Amniotic stem cell (primary cell): ENCODE data around the gene ZBTB17.
A peak's percentile ranks its signal among the peaks of the same experiment; 100 is the strongest.
"Not testable (repeated sequence)": the region's sequence is repeated elsewhere in the genome, so short reads cannot be mapped to it uniquely, and the experiment has no call there.

Experiments used
- DNase-seq: peaks from one replicate; lab custom pipeline; 2025; lab: John Stamatoyannopoulos, UW

ZBTB17 gene

DNA sequence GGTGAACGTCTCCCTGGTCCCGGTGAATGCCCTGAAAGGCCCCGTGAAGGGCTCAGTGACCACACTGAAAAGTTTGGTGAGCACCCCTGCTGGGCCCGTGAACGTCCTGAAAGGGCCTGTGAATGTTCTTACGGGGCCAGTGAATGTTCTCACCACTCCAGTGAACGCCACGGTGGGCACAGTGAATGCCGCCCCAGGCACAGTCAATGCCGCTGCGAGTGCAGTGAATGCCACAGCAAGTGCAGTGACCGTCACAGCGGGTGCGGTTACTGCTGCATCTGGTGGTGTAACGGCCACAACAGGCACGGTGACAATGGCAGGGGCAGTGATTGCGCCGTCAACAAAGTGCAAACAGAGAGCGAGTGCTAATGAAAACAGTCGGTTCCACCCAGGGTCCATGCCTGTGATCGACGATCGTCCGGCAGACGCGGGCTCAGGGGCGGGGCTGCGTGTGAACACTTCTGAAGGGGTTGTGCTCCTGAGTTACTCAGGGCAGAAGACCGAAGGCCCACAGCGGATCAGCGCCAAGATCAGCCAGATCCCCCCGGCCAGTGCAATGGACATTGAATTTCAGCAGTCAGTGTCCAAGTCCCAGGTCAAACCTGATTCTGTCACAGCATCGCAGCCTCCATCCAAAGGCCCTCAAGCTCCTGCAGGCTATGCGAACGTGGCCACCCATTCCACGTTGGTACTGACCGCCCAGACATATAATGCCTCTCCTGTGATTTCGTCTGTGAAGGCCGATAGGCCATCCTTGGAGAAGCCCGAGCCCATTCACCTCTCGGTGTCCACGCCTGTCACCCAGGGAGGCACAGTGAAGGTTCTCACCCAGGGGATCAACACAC, 41.5 kb downstream of the ZBTB17 start:
- no peak for DNase-seq

DNA sequence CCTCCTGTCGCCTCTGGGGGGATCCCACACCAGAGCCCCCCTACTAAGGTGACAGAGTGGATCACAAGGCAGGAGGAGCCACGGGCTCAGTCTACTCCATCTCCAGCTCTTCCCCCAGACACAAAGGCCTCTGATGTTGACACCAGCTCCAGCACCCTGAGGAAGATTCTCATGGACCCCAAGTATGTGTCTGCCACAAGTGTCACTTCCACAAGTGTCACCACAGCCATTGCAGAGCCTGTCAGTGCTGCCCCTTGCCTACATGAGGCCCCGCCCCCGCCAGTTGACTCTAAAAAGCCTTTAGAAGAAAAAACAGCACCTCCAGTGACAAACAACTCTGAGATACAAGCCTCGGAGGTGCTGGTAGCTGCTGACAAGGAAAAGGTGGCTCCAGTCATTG, 42.2 kb downstream of the ZBTB17 start:
- DNase-seq: no peak

DNA sequence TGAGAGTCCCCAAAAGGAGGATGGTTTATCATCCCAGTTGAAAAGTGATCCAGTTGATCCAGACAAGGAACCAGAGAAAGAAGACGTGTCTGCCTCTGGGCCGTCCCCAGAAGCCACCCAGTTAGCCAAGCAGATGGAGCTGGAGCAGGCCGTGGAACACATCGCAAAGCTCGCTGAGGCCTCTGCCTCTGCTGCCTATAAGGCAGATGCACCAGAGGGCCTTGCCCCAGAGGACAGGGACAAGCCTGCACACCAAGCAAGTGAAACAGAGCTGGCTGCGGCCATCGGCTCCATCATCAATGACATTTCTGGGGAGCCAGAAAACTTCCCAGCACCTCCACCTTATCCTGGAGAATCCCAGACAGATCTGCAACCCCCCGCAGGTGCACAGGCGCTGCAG, 43.3 kb downstream of the ZBTB17 start:
- DNase-seq: no peak

DNA sequence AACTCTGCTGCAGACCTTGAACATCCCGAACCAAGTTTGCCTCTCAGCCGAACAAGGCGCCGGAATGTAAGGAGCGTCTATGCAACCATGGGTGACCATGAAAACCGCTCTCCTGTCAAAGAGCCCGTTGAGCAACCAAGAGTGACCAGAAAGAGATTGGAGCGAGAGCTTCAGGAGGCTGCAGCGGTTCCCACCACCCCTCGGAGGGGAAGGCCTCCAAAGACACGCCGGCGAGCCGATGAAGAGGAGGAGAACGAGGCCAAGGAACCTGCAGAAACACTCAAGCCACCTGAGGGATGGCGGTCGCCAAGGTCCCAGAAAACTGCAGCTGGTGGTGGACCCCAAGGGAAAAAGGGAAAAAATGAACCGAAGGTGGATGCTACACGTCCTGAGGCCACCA, 44.0 kb downstream of the ZBTB17 start:
- DNase-seq: no peak

DNA sequence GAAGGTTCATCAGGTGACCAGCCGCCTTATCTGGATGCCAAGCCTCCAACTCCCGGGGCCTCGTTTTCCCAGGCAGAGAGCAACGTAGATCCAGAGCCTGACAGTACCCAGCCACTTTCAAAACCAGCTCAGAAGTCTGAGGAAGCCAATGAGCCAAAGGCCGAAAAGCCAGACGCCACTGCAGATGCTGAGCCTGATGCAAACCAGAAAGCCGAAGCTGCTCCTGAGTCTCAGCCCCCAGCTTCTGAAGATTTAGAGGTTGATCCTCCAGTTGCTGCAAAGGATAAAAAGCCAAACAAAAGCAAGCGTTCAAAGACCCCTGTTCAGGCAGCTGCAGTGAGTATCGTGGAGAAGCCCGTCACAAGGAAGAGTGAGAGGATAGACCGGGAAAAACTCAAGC, 44.5 kb downstream of the ZBTB17 start:
- no peak for DNase-seq

DNA sequence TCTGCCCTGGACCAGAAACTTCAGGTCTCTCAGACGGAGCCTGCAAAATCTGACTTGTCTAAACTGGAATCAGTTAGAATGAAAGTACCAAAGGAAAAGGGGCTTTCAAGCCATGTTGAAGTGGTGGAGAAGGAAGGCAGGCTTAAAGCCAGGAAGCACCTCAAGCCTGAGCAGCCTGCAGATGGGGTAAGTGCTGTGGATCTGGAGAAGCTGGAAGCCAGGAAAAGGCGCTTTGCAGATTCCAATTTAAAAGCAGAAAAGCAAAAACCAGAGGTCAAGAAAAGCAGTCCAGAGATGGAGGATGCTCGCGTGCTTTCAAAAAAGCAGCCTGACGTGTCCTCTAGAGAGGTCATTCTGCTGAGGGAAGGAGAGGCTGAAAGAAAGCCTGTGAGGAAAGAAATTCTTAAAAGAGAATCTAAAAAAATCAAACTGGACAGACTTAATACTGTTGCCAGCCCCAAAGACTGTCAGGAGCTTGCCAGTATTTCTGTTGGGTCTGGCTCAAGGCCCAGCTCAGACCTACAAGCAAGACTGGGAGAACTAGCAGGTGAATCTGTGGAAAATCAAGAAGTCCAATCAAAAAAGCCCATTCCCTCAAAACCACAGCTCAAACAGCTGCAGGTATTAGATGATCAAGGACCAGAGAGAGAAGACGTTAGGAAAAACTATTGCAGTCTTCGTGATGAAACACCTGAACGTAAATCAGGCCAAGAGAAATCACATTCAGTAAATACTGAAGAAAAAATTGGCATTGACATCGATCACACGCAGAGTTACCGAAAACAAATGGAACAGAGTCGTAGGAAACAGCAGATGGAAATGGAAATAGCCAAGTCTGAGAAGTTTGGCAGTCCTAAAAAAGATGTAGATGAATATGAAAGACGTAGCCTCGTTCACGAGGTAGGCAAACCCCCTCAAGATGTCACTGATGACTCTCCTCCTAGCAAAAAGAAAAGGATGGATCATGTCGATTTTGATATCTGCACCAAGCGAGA, 46.6 kb downstream of the ZBTB17 start:
- no peak for DNase-seq

DNA sequence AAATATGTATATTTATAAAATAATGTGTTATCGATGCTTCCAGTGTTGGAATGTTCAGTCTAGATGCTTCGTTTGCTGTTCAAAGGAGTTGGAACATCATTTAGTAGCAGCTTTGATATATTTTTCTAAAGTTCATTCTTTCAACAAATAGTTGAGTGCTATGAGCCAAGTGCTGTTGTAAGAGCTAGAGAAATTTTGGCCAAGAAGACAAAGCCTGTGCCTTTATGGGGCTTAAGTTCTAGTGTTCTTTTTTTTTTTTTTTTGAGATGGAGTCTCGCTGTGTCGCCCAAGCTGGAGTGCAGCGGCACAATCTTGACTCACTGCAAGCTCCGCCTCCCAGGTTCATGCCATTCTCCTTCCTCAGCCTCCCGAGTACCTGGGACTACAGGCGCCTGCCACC, 49.5 kb downstream of the ZBTB17 start:
- not testable (repeated sequence) for DNase-seq

DNA sequence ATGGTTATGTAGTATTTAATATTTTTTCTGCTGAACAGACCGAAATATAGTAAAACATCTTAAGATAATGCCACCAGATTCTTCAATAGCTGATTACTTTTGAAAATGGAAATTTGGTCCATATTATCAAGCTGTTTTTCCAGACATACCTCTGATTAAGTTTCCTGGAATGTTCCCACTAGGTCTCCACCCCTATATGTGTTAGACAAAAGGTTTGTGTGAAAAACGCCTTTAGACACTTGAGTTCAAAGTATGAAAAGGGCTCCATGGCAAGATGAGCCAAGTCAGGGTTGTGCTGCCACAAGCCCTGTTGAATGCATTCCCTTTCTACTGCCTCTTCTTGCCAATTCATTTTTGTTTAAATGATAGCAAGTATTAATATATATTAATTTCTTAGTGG, 52.7 kb downstream of the ZBTB17 start:
- DNase-seq: no peak

DNA sequence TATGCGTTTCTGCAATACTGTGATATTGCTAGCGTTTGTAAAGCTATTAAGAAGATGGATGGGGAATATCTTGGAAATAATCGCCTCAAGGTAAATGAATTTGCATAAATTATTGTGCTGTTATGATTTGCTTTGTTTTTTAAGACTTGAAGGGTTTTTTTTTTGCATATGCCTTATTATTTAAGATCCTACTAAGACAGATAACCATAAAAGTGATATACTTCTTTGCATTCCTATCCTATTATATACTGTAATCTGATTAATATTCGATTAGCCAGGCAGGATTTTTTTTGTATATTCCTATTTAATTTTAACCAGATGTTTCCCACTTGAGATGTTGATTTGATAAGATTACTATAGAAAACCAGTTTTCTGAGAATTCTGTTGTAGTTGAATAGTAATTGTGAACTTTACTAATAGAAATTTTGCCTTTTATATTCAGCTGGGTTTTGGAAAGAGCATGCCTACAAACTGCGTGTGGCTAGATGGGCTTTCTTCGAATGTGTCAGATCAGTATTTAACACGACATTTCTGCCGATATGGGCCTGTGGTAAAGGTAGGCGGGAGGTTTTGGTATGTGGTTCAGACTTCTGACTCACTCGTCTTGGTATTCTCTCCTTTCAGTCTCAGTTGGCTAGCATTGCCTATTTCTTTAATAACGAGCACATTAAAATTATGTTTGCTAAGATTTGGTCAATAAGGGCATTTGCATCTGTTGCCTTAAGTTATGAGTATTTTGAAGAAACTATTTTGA, 56.8 kb downstream of the ZBTB17 start:
- no peak for DNase-seq

DNA sequence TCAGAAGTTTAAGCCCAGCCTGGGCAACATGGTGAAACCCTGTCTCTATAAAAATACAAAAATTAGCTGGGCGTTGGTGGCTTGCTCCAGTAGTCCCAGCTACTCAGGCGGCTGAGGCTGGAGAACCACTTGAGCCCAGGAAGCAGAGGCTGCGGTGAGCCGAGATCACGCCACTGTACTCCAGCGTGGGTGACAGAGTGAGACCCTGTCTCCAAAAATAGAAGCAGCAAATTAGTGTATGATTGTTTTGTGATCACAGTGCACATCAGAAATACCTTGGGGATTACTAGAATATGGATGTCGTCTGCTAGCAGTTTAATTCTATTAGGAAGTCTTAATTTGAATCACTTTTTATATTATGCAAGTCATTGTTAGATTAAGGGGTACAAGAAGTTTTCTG, 59.0 kb downstream of the ZBTB17 start:
- no peak for DNase-seq

DNA sequence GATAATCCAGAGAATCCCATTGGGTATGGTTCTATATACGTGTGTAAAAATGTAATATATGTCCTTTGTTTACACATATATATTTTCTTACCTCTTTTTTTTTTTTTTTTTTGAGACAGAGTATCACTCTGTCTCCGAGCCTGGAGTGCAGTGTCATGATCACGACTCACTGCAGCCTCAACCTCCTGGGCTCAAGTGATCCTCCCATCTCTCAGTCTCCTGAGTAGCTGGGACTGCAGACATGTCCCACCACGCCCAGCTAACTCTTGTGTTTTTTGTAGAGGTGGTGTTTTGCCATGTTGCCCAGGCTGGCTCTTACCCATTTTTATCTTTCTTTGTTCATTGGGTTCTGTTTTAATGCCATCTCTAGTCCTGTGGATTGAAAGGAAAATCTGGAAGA, 59.5 kb downstream of the ZBTB17 start:
- no peak for DNase-seq

DNA sequence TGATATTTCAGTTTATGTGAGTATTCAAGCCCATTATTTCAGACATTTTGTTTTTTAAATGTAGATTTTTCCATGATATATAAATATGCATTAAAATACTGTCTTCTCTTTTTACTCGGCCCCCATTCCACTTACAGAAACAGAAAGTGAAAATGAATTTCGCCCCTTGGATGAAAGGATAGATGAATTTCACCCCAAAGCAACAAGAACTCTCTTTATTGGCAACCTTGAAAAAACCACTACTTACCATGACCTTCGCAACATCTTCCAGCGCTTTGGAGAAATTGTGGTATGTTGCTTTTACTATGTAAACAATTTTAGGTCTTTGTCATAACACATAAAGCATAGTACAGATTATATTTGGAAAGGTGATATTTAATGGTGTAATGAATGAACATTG, 59.9 kb downstream of the ZBTB17 start:
- no peak for DNase-seq

DNA sequence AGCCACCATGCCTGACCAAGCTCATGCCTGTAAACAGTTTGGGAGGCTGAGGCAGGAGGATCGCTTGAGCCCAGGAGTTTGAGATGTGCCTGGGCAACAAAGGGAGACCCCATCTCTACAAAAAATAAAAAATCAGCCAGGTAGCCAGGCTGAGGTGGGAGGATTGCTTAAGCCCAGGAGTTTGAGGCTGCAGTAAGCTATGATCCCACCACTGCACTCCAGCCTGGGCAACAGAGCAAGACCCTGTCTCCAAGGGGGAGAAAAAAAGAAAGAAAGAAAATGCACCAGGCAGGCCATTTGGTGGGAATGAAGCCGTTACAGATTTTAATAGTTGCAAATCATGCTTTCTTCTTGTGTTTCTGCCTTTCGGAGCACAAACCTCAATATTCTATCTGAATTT, 62.3 kb downstream of the ZBTB17 start:
- DNase-seq: not testable (repeated sequence)

DNA sequence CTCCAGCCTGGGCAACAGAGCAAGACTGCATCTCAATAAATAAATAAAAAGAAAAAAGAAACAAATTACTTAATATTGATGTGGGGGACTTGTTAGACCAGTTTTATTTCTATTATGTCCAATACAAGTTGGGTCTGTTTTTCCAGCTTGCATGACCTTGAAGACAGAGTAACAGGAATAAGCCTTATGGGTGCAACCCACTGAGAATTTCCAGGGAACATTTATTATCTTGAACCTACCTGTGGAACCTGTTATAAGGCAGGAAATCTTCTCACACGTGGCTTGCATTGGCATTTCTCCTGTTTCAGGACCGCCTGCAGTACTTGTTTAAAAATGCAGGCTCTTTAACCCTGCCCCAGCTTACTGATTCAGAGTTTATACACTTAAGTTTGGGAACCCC, 64.0 kb downstream of the ZBTB17 start:
- no peak for DNase-seq

DNA sequence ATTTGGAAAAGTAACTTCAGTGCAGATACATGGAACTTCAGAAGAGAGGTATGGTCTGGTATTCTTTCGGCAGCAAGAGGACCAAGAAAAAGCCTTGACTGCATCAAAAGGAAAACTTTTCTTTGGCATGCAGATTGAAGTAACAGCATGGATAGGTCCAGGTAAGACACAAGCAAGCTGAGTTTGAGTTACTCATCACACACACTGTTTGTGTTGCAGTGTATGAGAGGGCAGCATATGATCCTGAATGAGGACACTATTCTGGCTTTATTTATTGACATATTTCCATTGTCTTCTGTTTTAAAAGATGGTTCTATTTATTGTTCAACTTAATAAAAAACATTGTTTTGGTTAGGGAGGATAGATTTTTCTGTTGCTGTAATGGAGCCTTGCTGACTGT, 64.8 kb downstream of the ZBTB17 start:
- no peak for DNase-seq

DNA sequence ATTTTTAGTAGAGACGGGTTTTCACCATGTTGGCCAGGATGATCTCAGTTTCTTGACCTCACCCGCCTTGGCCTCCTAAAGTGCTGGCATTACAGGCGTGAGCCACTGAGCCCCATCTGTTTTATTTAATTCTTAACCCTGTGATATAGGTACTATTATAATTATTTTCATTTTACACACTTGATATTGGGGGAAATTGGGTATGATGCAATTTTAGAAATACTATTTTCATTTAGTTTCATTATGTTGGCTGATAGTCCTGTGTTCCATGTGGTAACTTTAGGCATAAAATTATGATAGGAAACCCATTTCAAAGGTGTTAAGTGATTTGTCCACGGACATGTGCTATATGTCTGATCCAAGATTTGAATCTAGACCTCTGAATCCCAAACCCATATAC, 67.3 kb downstream of the ZBTB17 start:
- no peak for DNase-seq

DNA sequence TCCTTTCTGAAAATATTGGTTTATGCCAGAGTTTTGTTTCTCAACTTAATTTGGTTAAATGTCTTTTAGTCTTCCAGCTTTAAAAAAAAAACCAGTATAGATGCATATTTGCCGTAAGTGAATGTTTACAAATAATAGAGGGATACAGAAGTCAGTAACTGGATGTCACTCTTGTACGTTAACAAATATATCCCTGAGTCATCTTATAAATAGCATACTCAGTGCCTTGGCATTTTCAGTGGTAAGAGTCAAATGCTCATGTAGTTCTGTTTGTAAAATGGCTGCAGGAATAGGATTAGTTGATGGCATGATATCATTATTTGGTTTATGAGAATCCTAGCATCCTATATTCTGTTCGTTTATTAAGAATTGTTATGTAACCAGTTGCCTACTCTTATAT, 73.0 kb downstream of the ZBTB17 start:
- peak; percentile 58 for DNase-seq

DNA sequence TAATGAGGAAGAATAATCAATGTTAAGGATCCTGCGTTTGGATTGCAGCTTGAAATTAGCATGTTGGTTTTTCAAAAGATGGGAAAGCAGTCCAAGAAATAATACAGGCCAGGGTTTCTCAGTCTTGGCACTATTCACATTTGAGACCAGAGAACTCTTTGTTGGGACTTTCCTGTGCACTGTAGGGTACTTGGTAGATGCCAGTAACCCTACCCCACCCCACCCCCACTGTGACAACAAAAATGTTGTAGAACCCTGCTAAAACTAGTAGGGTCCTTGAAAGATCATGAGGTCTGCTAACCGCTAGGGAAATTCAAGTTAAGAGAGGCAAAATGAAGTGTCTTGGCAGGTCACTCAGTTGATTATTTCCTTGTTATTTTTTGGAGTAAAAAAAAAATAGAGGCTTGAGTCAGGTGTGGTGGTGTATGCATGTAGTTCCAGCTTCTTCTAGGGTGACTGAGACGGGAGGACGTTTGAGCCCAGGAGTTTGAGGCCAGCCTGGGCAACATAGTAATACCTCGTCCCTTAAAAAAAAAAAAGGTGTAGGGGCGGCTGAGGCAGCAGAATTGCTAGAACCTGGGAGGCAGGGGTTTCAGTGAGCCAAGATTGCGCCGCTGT, 75.1 kb downstream of the ZBTB17 start:
- no peak for DNase-seq

DNA sequence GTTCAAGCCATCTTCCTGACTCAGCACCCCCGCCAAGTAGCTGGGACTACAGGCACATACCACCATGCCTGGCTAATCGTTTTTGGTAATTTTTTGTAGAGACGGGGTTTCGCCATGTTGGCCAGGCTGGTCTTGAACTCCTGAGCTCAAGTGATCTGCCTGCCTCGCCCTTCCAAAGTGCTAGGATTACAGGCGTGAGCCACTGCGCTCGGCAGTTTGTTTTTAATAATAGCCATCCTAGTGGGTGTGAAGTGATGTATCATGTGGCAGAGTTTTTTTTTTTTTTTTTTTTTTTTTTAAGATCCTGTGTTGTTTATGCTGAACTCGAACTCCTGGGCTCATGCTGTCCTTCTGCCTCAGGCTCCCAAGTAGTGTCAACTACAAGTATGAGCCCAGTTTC, 76.6 kb downstream of the ZBTB17 start:
- no peak for DNase-seq

DNA sequence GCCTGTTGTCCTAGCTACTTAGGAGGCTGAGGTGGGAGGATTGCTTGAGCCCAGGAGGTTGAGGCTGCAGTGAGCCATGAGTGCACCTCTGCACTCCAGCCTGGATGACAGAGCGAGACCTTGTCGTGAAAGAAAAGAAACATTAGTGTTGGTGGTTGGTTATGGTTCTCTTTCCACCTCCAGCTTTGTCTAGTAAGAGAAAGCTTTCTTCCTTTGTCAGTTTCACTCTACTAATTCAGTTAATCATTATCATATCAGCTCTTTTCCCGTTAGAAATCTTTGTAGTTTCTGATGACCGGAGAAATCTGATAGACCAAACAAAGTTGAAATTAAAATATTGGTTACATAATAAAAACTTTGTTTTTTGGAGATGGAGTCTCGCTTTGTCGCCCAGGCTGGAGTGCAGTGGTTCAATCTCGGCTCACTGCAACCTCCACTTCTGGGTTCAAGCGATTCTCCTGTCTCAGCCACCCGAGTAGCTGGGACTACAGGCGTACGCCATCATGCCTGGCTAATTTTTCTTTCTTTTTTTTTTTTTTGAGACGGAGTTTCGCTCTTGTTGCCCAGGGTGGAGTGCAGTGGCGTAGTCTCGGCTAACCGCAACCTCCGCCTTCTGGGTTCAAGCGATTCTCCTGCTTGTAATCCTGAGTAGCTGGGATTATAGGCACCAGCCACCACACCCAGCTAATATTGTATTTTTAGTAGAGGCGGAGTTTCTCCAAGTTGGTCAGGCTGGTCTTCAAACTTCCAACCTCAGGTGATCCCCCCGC, 78.9 kb downstream of the ZBTB17 start:
- DNase-seq: not testable (repeated sequence)

DNA sequence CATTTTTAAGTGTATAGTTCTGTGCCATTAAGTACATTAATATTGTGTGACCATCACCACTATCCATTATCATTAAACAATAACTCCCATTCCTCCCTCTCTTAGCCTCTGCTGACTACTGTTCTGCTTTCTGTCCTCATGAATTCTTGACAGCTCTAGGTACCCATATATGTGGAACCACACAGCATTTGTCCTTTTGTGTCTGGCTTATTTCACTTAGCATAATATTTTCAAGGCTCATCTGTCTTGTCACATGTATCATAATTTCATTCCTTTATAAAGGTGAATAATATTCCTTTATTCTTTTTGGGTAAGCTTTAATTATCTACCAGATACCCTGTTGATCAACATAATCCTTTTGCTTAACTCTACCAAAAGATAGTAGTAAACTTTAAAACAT, 80.7 kb downstream of the ZBTB17 start:
- DNase-seq: no peak
